Fibroblast of mammary gland (primary cell): ENCODE measurements around the gene GALNT12.

Experiments used
- DNase-seq: peaks from one replicate; pipeline ENCODE4 v3.0.0-alpha.2; 2010; ENCODE audit warnings: low read depth
- H3K4me3 ChIP-seq: 2 replicates; pipeline ENCODE4 v1.5.1; 2011; ENCODE audit warnings: low read depth, mild to moderate bottlenecking, low read length, moderate library complexity; ENCODE audit not compliant: control insufficient read depth
- TF ChIP-seq, protein P1 (sequence below): conservative IDR thresholded peaks from 2 replicates; pipeline ENCODE4 v1.5.1; 2011; ENCODE audit warnings: low read depth, low read length, inconsistent platforms; ENCODE audit not compliant: control insufficient read depth, insufficient read depth

GALNT12 gene

DNA sequence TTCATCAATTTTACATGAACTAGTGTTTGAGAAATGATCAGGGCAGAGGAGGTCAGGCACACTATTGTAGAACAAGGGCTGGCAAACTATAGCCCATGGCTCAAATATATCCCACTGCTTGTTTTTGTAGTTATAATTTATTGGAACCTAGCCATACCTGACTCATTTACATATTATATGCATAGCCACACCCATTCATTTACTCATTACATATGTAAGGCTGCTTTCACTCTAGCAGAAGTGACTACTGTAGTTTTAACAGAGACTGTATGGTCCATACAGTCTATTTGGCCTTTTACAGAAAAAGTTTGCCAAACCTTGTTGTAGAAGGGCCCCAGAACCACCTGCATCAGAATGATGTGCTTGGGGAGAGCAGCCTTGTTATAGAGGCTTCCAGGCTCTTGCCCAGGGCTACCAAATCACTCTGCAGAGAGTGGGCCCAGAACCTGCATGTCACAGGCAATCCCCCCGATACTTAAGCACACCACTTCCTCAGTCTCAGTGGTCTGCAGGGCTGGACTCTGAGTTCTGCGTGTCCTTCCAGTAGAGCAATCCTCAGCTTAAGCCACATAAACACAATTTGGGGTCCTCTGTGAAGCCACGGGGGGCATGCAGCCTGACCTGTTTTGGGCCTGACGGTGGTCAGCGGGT lies 17.9 kb upstream of the GALNT12 start:
- no peak overlapping the region for H3K4me3 ChIP-seq
- DNase-seq: peak; percentile 26
- TF ChIP-seq, protein P1, sequence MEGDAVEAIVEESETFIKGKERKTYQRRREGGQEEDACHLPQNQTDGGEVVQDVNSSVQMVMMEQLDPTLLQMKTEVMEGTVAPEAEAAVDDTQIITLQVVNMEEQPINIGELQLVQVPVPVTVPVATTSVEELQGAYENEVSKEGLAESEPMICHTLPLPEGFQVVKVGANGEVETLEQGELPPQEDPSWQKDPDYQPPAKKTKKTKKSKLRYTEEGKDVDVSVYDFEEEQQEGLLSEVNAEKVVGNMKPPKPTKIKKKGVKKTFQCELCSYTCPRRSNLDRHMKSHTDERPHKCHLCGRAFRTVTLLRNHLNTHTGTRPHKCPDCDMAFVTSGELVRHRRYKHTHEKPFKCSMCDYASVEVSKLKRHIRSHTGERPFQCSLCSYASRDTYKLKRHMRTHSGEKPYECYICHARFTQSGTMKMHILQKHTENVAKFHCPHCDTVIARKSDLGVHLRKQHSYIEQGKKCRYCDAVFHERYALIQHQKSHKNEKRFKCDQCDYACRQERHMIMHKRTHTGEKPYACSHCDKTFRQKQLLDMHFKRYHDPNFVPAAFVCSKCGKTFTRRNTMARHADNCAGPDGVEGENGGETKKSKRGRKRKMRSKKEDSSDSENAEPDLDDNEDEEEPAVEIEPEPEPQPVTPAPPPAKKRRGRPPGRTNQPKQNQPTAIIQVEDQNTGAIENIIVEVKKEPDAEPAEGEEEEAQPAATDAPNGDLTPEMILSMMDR: no peak

DNA sequence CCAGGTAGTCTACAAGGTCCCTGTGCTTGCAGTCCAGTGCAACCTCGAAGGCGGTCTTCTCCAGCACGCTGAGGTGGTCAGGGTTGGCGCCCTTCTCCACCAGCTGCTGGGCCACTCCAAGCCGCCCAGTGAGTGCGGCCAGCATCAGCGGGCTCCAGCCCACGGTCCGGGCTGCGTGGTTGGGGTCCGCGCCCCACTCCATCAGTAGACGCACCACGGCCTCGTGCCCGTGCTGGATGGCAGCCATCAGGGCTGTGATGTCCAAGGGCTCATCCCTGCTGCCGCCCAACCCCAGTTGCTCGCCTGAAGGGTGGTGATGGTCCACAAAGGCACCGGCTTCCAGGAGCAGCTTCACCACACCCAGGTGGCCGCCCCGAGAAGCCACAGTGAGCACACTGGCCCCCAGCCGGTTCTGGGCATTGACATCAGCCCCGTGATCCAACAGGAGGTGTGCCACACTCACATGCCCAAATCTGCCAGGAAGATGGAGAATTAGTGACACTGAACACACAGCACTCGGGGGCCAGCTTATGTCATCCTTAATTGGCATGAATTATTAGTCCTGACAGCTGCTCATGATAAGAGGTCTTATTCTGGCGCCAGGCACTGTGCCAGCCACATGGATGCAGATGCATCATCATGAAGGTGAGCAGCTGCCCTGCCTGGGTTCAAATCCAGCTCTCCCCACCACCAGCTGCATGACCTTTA lies 17.2 kb upstream of the GALNT12 start:
- TF ChIP-seq, protein P1: no peak
- no peak overlapping the region for H3K4me3 ChIP-seq
- no peak for DNase-seq

DNA sequence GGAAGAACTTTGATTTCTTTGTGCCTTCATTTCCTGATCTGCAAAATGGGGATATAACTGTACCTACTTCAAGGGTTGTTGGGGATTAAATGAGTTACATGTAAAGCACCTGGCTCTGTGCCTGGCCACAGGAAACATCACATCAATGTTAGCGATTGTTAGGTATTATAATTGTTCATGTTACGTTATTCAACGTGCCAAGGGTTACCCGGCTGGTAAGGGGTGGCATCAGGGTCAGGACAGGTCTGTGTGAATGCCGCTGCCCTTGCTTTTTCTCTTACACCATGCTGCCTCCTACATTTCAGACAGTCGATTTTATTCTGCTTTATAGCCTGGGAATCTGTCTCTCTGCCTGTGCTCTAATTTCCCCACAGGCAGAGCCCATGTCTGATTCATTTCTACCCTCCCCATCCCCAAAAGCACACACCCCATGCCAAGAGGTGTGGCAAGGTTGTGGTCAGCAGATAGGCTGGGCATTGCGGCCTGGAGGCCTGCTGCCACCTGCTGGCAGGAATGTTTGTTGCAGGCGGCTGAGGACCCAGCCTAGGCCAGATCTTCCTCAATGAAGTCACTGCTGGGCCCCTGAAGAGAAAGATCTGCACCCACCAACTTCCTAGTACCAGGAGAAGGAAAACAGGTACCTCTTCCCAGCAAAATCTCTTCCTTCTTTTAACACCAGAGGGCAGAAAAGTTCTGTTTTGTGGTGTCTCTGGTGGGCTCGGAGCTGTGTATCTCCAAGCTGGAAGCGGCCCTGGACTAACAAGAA lies 16.4 kb upstream of the GALNT12 start:
- H3K4me3 ChIP-seq: no peak overlapping the region
- DNase-seq: peak; percentile 97
- TF ChIP-seq, protein P1: peak; percentile 95

DNA sequence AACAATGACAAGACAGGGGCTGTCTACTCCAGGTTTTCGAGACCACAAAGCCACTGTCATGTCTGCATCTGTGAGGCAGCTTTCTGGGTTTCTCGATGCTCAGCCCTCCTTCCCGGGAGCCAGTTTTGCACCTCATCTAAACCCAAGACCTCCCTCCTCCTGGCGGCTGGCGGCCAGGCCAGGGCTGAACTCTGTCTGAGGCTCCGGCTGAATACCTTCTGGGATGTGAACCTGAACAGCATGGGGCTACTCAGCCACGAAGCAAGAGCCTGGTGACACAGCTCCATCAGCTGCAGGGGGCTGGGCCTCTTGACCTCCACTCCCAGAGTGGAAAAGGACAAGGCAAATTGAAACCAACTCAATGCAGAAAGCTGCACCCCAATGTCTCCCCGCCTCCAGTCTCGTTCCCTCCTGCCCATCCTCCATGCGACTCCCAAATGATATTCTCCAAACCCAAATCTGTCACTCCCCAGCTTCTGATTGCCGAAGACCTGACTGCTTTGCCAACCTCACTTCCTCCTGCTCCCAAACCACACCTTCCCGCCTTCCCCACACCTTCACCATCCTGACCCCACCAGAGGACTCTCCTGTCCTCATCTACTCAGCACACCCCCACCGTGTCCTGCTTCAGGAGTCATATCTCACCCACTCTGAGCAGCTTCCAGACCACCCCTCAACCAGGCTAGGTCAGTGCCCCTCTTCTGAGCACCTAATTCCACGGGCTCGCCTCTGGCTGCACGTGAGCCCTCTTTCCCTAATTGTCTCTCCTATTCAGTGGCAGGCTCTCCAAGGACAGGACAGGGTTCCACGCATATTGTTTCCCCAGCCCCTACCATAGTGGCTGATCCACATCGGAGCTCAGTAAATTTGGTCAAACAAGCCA lies 15.6 kb upstream of the GALNT12 start:
- DNase-seq: no peak
- no peak overlapping the region for H3K4me3 ChIP-seq
- TF ChIP-seq, protein P1: no peak

DNA sequence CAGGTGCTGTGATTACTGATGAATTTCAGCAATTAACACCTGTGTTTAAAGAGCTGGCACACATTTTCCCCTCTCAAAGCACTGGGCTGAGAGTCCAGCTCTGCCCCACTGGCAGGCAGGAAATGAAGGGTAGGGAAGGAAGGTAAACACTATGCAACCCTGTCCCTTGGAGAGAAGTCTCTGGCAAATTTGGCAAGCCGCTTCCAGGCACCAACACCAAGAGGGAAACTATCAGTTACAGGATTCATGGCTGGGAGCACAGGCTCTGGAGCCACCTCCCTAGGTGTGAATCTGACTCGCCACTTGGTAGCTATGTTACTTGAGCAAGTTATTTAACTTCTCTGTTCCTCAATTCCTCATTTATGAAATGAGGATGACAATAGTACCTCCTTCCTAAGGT lies 14.4 kb upstream of the GALNT12 start:
- no peak overlapping the region for H3K4me3 ChIP-seq
- no peak for DNase-seq
- TF ChIP-seq, protein P1: no peak

DNA sequence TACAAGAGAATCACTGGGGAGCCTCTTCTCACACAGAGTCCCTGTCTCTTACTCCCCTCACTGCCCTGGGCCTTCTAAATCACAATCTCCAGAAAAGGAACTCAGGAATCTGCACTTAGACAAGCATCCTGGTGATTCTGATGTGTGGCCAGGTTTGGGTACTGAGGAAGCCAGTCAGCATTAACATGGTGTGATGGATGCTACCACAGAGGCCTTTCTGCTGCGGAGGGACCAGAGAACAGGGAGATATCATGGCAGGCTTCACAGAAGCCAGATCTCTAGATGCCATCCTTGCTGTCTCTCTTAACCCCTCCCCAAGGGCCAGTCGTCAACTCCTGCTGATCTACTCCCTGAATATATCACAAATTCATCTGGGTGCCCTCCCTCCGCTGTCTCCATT lies 12.7 kb upstream of the GALNT12 start:
- TF ChIP-seq, protein P1: no peak
- no peak for DNase-seq
- H3K4me3 ChIP-seq: peak overlapping the region; percentile 1
